ENCODE results near the gene ENTPD8.

ENTPD8 gene

DNA sequence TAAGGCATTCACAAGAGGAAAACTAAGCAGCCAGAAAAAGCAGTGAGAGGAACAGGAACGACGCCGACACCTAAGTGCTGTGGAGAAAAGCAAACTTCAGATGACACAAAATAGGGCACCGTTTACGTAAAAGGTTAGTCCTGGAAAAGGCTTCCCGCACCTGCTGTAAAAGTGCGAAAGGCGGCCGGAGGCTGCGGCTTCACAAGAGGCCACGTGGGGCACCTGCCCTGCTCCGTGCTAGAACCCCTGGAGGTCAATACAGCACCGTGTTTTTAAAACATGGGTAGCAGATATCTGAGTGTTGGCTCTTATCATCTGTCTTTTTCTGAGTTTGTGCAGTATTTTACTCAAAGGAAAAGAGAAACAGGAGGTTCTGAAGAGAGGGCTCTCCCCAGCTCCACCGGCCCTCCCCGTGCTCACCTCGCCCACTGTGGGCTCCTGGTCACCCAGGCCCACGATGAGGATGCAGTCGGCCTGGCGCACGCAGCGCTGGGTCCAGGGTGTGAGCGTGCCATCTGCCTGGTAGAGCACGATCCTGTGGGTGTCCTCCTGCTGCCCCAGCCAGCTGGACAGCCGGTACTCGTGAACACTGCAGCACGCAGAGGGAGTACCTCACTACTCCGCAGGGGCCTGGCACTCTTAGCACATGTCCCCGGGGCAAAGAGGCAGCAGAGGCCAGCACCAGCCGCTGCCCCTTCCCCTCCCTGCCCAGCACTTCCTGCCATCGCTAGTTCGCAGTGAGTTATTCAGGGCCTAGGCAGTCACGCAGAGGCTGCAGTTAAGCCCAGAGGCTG, 38.9 kb upstream of the ENTPD8 start:
- no peak overlapping the region for H3K4me3 ChIP-seq (replicated peaks; ENCODE audit: low read depth, low read length)
- DNase-seq (ENCODE audit: low read depth), result no peak
- TF ChIP-seq, protein P1, sequence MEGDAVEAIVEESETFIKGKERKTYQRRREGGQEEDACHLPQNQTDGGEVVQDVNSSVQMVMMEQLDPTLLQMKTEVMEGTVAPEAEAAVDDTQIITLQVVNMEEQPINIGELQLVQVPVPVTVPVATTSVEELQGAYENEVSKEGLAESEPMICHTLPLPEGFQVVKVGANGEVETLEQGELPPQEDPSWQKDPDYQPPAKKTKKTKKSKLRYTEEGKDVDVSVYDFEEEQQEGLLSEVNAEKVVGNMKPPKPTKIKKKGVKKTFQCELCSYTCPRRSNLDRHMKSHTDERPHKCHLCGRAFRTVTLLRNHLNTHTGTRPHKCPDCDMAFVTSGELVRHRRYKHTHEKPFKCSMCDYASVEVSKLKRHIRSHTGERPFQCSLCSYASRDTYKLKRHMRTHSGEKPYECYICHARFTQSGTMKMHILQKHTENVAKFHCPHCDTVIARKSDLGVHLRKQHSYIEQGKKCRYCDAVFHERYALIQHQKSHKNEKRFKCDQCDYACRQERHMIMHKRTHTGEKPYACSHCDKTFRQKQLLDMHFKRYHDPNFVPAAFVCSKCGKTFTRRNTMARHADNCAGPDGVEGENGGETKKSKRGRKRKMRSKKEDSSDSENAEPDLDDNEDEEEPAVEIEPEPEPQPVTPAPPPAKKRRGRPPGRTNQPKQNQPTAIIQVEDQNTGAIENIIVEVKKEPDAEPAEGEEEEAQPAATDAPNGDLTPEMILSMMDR (IDR thresholded peaks at IDR 0.05; ENCODE audit: low read length, missing control alignments), result no peak

- no peak for DNase-seq (ENCODE audit: low read depth)
- TF ChIP-seq, protein P1 (IDR thresholded peaks at IDR 0.05; ENCODE audit: low read length, missing control alignments), result no peak
- H3K4me3 ChIP-seq (replicated peaks; ENCODE audit: low read depth, low read length), result no peak overlapping the region
Observed at GRCh38 chr9:137478962-137479861, 38.1 kb upstream of the ENTPD8 start.

DNA sequence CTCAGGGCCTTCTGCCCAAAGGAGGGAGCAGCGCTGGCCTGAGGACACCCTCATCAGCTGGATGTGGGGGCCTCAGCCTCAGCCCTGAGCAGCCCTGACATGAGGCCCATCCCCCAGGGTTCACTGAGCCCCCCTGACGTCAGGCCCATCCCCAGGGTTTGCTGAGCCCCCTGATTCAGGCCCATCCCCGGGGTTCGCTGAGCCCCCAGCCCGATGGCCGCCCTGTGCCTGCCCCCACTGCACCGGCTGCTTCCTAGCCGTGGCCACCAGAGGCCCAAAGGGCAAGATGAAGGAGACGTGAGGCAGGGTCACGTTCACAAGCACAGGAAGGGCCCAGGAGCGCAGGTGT, 37.4 kb upstream of the ENTPD8 start:
- TF ChIP-seq, protein P1 (IDR thresholded peaks at IDR 0.05; ENCODE audit: low read length, missing control alignments), result no peak
- H3K4me3 ChIP-seq (replicated peaks; ENCODE audit: low read depth, low read length), result no peak overlapping the region
- no peak for DNase-seq (ENCODE audit: low read depth)

DNA sequence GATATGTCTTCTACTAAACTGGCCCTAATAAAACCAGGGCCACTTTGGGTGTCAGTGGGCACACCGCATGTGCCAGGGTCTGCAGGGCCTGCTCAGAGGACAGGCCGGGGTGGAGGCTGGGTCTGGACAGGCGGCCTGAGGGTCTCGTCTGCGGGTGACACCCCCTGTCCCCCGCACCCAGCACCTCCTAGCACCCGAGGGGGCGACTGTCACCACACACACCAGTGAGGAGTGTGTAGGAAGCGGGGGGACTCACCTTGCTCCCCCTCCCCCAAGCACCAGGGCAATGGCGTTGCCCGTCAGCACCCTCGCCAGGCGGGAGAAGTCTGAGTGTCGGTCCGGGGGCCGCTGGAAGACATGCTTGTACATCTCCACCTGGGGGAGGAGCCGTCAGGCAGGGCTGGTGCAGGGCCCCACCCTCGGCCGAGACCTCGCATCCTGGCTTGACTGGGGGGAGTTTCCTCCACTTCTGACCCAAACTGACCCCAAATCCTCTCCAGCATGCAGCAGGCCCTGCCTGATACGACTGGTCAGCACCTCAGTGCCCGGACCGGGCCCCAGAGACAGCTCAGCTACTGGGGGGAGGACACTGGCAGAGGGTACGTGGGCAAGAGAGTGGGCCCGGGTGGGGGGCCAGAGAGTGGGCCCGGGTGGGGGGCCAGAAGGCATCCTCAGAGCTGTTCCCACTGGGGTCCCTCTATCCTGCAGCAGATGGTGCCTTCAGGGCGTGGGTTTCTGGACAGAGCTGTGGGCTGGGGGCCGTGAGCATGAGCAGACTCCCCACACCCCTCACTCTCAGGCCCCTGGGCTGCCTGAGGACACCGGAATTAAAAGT, 36.8 kb upstream of the ENTPD8 start:
- no peak for DNase-seq (ENCODE audit: low read depth)
- no peak overlapping the region for H3K4me3 ChIP-seq (replicated peaks; ENCODE audit: low read depth, low read length)
- TF ChIP-seq, protein P1 (IDR thresholded peaks at IDR 0.05; ENCODE audit: low read length, missing control alignments), result no peak

DNA sequence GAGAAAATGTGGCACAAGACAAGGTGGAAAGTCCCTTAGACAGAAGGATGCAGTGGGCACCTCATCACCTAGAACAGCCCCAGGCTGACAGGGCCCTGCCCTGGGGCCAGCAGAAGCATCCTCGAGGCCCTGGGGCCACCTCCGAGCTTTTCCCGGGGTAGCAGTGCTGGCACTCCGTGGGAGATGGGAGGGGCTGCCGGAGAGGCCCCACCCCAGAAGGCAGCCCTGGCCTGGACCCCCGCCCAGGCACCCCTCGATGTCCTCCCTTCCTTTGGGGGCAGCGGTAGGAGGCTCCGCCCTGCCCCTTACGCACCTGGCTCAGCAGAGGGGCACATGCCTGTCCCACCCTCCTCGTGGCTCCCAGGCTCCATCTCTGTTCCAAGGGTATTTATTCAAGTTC, 35.7 kb upstream of the ENTPD8 start:
- no peak overlapping the region for H3K4me3 ChIP-seq (replicated peaks; ENCODE audit: low read depth, low read length)
- TF ChIP-seq, protein P1 (IDR thresholded peaks at IDR 0.05; ENCODE audit: low read length, missing control alignments), result no peak
- no peak for DNase-seq (ENCODE audit: low read depth)

- no peak for DNase-seq (ENCODE audit: low read depth)
- TF ChIP-seq, protein P1 (IDR thresholded peaks at IDR 0.05; ENCODE audit: low read length, missing control alignments), result no peak
- H3K4me3 ChIP-seq (replicated peaks; ENCODE audit: low read depth, low read length), result no peak overlapping the region
Observed at GRCh38 chr9:137475666-137476065, 34.5 kb upstream of the ENTPD8 start.

All from fibroblast of pulmonary artery (primary cell).